HUDEP-2 (cell line): Measurements from ENCODE around the gene PIGU.
"Not testable (repeated sequence)": the region's sequence is repeated elsewhere in the genome, so short reads cannot be mapped to it uniquely, and the experiment has no call there.

Experiments
- DNase-seq, 76 experiments: peaks; one replicate each; lab custom pipeline; 2025; ENCODE audit not compliant: unreplicated experiment in 76 of 76; lab: John Stamatoyannopoulos, UW

PIGU gene

DNA sequence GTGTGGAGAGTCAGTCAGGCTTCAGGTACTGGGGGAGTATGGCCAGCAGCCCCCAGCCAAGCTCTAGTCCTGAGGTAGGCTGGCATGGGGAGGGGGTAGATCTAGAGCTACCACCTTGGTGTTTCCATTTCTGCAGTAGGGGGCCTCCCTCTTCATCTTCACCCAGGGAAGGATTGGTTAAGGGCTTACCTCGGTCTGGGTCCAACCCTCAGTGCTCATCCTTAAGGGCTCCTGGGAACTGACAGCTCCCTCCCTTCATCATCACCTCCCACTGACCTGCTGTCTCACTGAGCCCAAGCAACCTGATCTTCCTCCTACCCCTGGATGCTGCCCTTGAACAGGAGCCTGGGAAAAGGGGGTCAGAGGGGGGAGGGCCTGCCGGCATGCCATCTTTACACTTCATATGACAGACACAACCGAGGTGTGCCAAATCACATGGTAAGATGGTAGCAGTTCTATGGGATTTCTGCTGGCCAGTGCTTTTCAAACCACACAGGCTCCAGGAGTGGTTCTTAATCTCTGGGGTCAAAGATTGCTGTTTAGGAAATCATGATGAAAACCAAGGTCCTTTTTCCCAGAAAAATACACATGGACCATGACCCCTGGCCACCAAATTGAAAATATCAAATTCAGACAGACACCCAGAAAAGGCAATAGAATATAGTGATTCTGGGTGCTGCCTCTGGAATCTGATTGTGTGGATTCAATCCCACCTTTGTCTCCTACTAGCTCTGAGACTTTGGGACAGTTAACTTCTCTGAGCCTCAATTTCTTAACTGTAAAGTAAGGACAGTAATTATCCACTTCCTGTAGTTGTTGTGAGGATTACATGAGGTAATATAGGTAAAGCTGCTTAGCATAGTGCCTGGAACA, 30.3 kb upstream of the PIGU start:
- no peak for DNase-seq

DNA sequence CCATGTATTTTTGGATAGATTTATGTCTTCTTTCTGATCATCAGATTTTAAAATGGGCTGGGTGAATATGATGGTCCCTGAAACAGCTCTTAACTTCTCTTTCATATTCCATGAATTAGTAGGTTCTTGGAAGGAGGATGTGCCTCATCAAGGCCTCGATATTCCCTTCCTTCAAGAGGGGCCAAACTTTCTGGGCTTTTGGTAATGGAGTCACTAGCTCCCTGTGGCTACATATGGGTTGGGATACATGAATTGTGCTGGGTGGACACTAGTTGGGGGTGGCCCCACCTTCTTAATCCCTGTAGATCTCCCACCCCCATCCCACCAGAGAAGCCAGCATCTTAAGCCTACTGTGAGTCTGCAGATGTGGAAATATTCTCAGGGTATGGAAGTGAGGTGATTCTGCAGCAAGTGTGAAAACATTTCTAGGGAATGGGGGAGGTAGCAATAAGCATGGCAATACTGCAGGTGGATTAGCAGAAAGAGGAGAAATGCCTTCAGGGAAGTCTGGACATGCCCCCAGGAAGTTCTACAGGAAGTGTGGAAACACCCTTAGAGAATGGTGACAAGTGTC, 29.5 kb upstream of the PIGU start:
- DNase-seq = no peak

DNA sequence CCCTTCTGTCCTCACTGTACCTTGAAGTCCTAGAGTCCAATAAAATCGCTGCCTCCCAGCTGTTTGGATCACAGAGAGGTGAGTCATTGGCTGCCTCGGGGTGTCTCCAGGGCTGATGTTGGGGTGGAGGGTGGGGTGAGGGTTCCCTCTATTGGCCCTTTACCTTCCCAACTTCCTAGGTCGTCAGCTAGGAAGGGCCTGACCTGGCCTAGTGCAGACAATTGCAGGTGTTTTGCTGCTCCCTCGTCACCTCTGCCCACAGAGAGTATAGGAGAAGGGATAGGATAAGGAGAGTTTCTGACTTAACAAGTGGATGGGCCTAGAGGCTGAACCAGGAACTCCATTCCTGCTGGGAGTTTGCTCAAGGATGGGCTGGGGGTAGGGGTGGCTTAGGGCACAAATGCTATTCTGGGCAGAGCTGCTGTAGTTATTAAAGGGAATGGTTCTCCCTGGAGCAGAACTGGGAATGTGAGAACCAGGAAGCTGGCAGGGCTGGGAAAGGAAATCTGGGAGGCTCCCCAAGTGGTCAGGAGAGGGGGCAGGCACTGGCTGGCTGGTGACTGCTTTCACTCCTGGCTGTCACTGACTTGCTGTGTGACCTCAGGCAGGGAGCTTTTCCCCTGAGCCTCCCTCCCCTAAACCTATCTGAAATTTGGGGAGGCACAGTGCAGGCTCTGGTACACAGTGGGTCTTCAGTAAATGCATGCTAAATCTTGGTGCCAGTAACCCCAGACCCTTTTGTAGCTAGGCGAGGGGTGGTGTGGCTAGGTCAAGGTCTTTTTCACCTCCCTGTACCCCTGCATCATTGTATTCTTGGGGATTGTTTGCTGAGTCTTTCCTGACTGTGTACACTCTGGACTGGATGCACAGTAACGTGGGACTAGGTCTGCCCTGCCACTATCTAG, 28.8 kb upstream of the PIGU start:
- peak in 4 of 76 experiments; percentile 4 to 28 (median 19) for DNase-seq

DNA sequence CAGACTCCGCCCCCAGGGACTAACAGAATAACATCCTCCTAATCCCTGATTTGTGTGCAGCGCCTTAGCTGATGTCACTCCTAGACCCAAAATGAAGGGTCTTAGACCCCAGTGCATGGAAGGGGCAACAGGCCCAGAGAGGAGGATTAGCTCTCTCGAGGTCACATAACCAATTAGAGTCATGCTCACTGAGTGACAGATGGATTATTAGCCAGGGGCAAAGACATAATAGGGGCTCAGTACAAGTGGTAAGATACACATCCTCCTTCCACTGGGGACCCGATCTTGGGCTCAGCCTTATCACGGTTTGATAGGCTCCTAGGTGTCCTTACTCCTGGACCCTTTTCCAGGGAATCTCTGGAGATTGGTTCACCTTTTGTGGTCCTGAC, 28.1 kb upstream of the PIGU start:
- DNase-seq = no peak

DNA sequence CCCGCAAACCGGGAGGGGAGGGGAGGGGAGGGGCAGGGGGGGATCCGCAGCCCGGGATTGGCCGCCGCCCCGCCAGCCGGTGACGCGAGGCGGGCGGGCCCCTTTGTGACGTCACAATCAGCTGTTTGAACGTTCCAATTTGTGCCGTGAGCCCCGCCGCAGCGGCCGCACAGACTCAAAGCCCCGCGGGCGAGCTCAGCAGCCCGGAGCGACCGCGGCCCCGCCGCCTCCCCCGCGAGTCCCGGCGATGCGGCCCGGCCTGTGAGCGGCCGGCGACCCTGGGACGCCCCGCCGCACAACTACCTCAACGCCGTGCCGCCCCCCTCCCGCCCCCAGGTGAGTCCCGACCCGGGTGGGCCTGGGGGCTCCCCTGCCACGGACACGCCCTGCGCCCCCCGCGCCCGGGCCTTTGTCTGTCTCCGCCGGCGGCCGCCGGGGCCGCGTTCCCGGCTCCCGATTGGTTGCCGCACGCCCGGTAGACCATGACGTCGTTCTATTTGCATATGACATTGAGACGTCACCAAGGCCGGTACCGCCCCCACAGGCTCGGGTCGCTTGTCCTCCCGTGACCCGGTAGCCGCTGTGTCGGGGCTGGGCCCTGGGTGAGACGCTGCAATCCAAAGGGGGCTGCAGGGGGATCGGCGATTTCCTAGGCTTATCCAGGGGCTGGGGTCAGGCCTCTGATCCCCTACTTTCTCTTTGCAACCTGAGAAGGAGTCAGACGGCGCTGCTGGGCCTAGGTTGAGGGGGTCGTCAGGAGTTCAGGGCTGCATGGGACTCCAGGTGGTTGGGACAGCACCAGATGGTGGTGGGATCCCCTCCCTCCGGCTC, 27.5 kb upstream of the PIGU start, which contains the start of gene TP53INP2:
Gene TP53INP2, plus strand, starts transcription at position 168 of the 831 bp plus-strand sequence. CDS start 4,396 bp downstream, outside the sequence.
- peak in 73 of 76 experiments; percentile 23 to 89 (median 70) for DNase-seq

DNA sequence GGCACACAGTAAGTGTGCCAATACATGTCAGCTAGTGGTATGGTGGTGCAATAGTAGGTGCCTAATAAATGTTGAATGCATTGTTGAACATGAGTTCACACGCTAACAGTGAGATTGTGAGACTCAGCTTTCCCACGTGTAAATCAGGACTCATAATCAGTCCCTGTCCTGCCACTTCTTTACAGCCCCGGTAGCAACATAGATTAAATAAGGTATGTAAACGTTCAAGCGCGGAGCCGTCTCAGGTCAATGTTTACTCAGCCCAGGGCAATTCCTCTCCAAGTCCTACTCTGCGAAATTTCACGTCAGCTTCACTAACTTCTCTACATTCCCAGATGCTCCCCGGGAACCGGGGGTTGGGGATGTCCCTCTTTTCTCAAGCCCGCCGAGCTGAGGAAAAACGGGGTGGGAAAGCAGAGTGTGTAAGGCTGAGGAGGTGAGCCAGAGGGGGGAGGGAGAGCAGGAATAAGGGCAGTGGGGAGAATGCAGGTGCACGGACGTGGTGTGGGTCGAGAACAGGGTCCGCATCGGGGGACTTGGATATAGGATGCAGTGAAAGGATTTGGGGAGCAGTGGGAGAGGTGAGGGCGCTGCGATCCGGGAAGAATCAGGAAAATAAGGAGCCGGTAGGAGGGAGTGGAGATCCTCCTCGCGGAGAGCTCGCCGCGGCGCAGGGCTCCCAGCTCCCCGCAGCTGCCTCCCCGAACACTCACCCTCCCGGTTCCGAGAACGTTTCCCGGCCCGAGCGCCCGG, 26.7 kb upstream of the PIGU start:
- peak in 2 of 76 experiments; percentile 5 to 23 for DNase-seq

DNA sequence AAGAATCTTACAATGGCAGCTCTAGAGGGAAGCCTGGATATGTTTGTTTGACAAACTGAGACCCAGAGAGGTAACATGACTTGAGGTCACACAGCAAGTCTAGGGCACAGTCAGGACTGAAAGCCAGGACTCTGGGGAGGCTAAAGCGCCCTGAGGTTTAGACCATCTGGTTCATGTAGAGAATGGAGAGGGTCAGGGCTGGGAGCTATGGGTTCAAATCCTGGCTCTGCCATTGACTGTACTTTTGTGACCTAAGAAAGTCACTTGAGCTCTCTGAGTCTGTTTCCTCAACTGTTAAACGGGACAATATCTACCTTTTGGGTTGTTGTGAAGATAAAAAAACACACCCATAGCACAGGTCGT, 26.1 kb upstream of the PIGU start:
- DNase-seq = no peak

DNA sequence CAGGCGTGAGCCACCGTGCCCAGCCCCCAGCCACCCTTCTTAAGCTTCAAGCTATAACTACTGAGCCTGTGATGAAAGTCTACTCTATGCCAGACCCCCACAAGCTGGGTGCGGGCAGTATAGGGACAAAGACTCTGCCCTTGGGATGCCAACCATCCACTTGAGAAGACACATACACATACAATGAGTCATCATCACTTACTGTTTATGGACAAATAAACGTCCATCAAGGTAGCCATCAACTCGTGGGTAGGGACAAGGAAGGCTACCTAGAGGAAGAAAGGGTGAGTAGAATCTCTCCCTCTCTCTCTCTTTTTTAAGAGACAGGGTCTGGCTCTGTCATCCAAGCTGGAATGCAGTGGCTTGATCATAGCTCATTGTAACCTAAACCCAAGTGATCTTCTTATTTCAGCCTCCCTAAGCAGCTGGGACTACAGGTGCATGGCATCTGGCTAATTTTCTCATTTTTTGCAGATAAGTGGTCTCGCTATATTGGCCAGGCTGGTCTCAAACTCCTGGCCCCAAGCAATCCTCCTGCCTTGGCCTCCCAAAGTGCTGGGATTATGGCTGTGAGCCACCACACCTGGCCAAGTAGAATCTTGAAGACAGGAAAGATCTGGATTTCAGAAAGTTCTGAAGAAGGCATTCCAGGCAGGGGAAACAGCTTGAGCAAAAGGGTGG, 24.7 kb upstream of the PIGU start:
- DNase-seq = no peak

DNA sequence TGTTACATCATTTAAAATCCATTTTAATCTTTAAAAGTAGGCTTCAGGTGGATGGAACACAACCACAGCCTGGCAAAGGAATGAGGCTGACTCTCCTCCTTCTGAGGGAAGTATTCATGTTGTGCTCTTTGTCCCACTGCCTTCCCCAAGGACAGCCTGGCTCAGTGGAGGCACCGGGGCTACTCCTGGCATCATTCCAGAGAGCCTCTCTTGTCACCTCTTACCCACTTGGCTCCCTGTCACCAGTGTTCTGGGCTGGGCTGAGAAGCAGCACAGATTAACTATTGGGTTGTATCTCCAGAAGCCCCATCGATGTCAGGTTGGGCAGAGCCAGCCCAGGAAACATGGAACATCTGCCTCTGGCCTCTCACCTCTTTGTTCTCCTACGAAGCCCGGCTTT, 16.5 kb upstream of the PIGU start:
- no peak for DNase-seq

DNA sequence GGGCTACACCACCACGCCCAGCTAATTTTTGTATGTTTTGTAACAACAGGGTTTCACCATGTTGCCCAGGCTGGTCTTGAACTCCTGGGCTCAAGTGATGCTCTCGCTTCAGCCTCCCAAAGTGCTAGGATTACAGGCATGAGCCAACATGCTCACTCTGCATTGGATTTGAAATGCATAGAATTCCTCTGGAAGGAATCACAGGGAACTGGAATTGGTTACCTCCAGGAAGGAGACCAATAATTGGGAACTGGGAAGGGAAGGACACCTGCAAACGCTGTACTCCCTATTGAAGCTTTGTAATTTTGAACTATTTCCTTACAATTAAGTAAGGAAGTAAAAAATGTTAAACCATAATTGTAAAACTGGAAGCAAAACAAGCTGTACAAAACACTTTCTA, 14.9 kb upstream of the PIGU start:
- no peak for DNase-seq

DNA sequence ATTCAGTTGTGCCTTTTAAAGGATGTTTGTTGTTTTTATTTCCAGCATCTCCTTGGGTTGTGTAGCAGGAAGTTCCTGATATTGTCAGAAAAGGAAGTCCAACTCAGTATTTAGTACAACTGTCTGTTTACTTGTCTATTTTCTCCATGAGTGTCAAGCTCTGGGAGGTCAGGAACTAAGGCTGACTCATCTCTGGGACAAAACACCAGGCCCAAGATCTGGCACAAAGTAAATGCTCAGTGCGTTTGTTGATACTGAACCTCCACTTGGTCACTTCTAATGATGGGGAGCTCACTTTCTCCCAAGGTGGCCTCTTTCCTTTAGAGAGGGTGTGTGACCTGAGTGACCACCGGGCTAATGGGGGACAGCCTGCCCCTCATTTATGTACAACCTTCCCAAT, 12.6 kb upstream of the PIGU start:
- no peak for DNase-seq

DNA sequence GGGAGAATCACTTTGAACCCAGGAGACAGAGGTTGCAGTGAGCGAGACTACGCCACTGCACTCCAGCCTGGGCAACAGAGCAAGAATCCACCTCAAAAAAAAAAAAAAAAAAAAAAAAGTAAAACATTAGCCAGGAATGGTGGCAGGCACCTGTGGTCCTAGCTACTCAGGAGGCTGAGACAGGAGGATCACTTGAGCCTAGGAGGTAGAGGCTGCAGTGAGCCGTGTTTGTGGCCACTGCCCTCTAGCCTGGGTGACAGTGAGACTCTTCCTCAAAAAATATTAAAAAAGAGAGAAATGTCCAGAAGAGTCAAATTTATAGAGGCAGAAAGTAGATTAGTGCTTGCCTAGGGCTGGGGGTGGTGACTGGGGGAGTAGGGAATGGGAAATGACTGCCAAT, 6.8 kb upstream of the PIGU start:
- no peak for DNase-seq

DNA sequence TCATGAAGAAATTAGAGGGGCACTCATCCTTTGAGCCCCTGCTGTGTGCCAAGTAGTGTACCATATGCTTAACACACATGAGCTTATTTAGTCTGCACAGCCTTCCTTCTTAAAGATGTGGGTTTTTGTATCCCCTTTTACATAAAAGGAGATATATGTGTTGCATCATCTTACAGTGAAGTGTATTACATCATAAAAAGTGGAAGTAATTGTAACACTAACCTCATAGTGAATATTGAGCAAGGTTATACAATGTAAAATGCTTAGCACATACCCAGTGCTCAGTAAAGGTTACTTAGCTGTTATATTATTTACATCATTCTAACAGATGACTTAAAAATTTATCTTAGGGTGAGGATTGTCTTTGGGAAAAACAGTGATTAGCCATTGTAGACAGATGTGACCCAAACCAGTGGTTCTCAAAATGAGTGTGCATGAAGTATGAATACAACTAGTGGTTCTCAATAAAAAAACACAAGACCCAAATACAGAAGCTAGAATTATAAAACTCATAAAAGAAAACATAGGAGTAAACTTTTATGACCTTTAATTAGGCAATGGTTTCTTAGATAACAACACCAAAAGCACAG, 3.8 kb upstream of the PIGU start:
- no peak for DNase-seq

DNA sequence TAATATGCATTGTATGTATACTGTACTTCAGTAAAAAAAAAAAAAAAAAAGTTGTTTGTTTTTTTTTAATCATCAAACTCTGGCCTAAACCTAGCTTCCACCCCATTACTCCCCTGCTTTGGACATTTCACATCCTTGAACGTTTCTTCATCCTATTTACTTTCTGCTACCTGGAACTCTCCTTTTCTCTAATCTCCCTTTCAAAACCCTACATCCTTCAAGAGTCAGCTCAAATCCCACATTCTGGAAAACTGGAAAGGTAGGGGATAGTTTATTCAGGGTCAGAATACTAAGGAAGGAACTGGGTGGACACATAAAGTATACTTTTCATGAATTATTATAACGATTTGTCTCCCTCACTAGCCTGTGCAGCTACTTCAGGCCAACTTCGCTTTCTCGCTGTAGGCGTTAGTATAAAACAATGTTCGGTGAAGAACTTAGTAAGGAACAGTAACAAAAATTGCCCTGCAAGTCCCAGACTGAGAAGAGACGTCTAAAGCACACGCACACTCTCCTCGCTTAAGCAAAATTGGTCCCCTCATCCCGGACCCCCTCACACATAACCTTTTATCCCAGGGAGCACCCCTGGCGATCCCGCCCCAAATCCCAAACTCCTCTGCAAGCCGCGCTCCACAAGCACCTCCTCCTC, 775 bp downstream of the PIGU start:
- peak in 3 of 76 experiments; percentile 26 to 46 (median 33) for DNase-seq

DNA sequence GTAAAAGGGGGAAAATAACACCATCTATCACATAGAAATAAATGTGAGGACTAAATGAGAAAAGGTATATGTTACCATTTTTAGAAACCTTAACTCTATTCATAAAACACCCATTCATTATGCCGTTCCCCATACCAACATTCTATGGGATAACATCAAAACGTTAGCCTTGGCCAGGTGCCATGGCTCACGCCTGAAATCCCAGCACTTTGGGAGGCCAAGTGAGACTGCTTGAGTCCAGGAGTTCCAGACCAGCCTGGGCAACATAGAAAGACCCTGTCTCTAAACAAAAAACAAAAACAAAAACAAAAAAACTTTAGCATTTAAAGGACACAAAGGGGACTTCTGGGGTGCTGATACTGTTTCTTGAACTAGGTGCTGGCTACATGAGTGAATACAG, 1.3 kb downstream of the PIGU start:
- peak in 4 of 76 experiments; percentile 12 to 21 (median 19) for DNase-seq

DNA sequence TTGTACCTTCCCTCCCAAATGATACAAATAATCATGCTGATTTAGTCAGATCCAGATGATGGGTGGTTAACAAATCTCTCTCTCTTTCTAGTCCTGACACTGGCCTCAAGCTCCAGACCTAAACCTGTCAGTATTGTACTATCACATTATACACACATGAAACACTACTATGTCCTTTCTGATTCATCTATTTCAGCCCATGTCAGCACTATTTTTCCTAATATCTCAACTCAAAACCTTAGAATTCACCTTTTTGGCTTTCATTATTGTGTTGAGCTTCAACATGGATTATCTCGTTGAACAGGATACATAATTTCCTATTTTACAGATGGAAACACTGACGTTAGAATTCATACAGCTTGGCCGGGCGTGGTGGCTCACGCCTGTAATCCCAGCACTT, 3.5 kb downstream of the PIGU start:
- no peak for DNase-seq

DNA sequence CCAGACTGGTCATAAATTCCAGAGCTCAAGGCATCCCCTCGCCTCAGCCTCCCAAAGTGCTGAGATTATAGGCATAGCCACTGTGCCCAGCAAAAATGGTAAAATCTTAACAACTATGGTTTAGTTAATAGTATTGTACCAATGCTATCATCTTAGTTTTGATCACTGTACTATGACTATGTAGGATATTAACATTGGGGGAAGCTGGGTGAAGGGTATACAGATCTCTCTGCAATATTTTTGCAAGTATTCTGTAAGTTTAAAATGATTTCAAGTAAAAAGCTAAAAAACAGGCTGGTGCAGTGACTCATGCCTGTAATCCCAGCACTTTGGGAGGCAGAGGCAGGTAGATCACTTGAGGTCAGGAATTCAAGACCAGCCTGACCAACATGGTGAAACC, 7.8 kb downstream of the PIGU start:
- DNase-seq = no peak

DNA sequence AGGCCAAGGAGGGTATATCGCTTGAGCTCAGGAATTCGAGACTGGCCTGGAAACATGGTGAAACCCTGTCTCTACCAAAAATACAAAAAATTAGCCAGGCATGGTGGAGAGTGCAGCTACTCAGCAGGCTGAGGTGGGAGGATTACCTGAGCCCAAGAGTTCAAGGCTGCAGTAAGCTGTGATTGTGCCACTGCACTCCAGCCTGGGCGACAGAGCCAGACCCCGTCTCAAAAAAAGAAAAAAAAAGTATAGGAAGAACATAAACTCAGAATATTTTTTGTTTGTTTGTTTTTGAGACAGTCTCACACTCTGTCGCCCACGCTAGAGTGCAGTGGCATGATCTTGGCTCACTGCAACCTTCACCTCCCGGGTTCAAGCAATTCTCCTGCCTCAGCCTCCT, 12.1 kb downstream of the PIGU start:
- DNase-seq = not testable (repeated sequence)
